H9 (cell line): ENCODE results near the gene PFDN4. TPM values are rescaled to one million over a fixed set of nuclear protein-coding genes. Genes with fewer than 3 reads are reported as not detected.
"Not testable (repeated sequence)": the region's sequence is repeated elsewhere in the genome, so short reads cannot be mapped to it uniquely, and the experiment has no call there.

Experiments used
- DNase-seq: peaks from one replicate; pipeline ENCODE4 v3.0.0-alpha.2; 2017
- H2AFZ ChIP-seq: one replicate; pipeline ENCODE4 v1.6.1; 2013; ENCODE audit warnings: mild to moderate bottlenecking, low read length, control low read depth, moderate library complexity
- H2AK5ac ChIP-seq: 2 replicates; pipeline ENCODE4 v1.6.1; 2013; ENCODE audit warnings: low read length, control low read depth, mixed read lengths; ENCODE audit not compliant: insufficient read length
- H2BK120ac ChIP-seq: one replicate; pipeline ENCODE4 v1.6.1; 2013; ENCODE audit warnings: low read depth, mild to moderate bottlenecking, low read length, control low read depth, inconsistent platforms; ENCODE audit not compliant: poor library complexity, severe bottlenecking
- H2BK12ac ChIP-seq: 2 replicates; pipeline ENCODE4 v1.6.1; 2013; ENCODE audit warnings: low read length, control low read depth, mixed read lengths, low read depth; ENCODE audit not compliant: insufficient read length
- H2BK15ac ChIP-seq: 2 replicates; pipeline ENCODE4 v1.6.1; 2013; ENCODE audit warnings: low read depth, low read length, control low read depth
- H2BK20ac ChIP-seq: one replicate; pipeline ENCODE4 v1.6.1; 2013; ENCODE audit warnings: low read depth, mild to moderate bottlenecking, low read length, control low read depth, inconsistent platforms; ENCODE audit not compliant: poor library complexity, severe bottlenecking
- H2BK5ac ChIP-seq: 2 replicates; pipeline ENCODE4 v1.6.1; 2013; ENCODE audit warnings: low read length, control low read depth, mixed read lengths; ENCODE audit not compliant: insufficient read length
- H3K14ac ChIP-seq: 2 replicates; pipeline ENCODE4 v1.6.1; 2013; ENCODE audit warnings: low read length, control low read depth; ENCODE audit not compliant: insufficient read depth
- H3K18ac ChIP-seq: 2 replicates; pipeline ENCODE4 v1.6.1; 2013; ENCODE audit warnings: low read depth, mild to moderate bottlenecking, mixed read lengths, low read length, control low read depth; ENCODE audit not compliant: insufficient read length
- H3K23ac ChIP-seq: 2 replicates; pipeline ENCODE4 v1.6.1; 2013; ENCODE audit warnings: low read length, control low read depth, mixed read lengths, low read depth; ENCODE audit not compliant: insufficient read length
- H3K23me2 ChIP-seq: 2 replicates; pipeline ENCODE4 v1.6.1; 2013; ENCODE audit warnings: low read depth, mild to moderate bottlenecking, mixed read lengths, low read length, control low read depth; ENCODE audit not compliant: insufficient read length, poor library complexity, severe bottlenecking
- H3K27ac ChIP-seq: 2 replicates; pipeline ENCODE4 v1.5.1; 2013; ENCODE audit warnings: low read length, control low read depth, mixed read lengths, low read depth; ENCODE audit not compliant: insufficient read length
- H3K27me3 ChIP-seq: 2 replicates; pipeline ENCODE4 v1.6.1; 2013; ENCODE audit warnings: low read length, control low read depth, inconsistent platforms; ENCODE audit not compliant: insufficient read depth
- H3K4ac ChIP-seq: 2 replicates; pipeline ENCODE4 v1.6.1; 2013; ENCODE audit warnings: low read depth, mild to moderate bottlenecking, control low read depth, inconsistent platforms, low read length, moderate library complexity
- H3K4me1 ChIP-seq: 2 replicates; pipeline ENCODE4 v1.6.1; 2013; ENCODE audit warnings: low read length, control low read depth, inconsistent platforms; ENCODE audit not compliant: insufficient read depth
- H3K4me2 ChIP-seq: 2 replicates; pipeline ENCODE4 v1.6.1; 2013; ENCODE audit warnings: low read length, control low read depth, mixed read lengths; ENCODE audit not compliant: insufficient read length, insufficient read depth
- H3K56ac ChIP-seq: 2 replicates; pipeline ENCODE4 v1.6.1; 2013; ENCODE audit warnings: low read depth, mild to moderate bottlenecking, mixed read lengths, low read length, control low read depth; ENCODE audit not compliant: insufficient read length
- H3K79me1 ChIP-seq: 2 replicates; pipeline ENCODE4 v1.6.1; 2013; ENCODE audit warnings: low read depth, mild to moderate bottlenecking, moderate library complexity, low read length, control low read depth, inconsistent platforms; ENCODE audit not compliant: insufficient read depth, poor library complexity, severe bottlenecking
- H3K79me2 ChIP-seq: 2 replicates; pipeline ENCODE4 v1.6.1; 2013; ENCODE audit warnings: low read length, control low read depth, inconsistent platforms; ENCODE audit not compliant: insufficient read depth
- H3K9ac ChIP-seq: 2 replicates; pipeline ENCODE4 v1.6.1; 2013; ENCODE audit warnings: low read length, control low read depth, mixed read lengths; ENCODE audit not compliant: insufficient read length; ENCODE audit errors: extremely low read depth
- H3K9me3 ChIP-seq: one replicate; pipeline ENCODE4 v1.6.1; 2013; ENCODE audit warnings: low read depth, low read length, inconsistent platforms; ENCODE audit not compliant: control insufficient read depth
- H3T11ph ChIP-seq: one replicate; pipeline ENCODE4 v1.6.1; 2013; ENCODE audit warnings: mild to moderate bottlenecking, low read length, control low read depth, inconsistent platforms
- H4K20me1 ChIP-seq: one replicate; pipeline ENCODE4 v1.6.1; 2013; ENCODE audit not compliant: control insufficient read depth, insufficient read length, insufficient read depth
- H4K5ac ChIP-seq: 2 replicates; pipeline ENCODE4 v1.6.1; 2013; ENCODE audit warnings: low read depth, mild to moderate bottlenecking, mixed read lengths, low read length, control low read depth; ENCODE audit not compliant: insufficient read length
- H4K8ac ChIP-seq: replicated peaks from 2 replicates; pipeline ENCODE4 v1.6.1; 2013; ENCODE audit warnings: low read length, control low read depth, mixed read lengths, low read depth; ENCODE audit not compliant: insufficient read length
- H4K91ac ChIP-seq: 2 replicates; pipeline ENCODE4 v1.6.1; 2013; ENCODE audit warnings: low read depth, mild to moderate bottlenecking, moderate library complexity, mixed read lengths, low read length, control low read depth; ENCODE audit not compliant: insufficient read length
- H3K27ac Mint-ChIP-seq, 3 experiments: 2 replicates in 2 of 3; 3 replicates in 1 of 3; pipeline ENCODE4 v1.8.0; 2020 to 2021; ENCODE audit warnings: mixed read lengths in 3 of 3, mild to moderate bottlenecking in 1 of 3, moderate library complexity in 1 of 3
- H3K27me3 Mint-ChIP-seq: 2 replicates; pipeline ENCODE4 v1.8.0; 2021; ENCODE audit warnings: low read depth, mild to moderate bottlenecking, moderate library complexity, mixed read lengths
- H3K36me3 Mint-ChIP-seq, 3 experiments: 2 replicates in 2 of 3; 3 replicates in 1 of 3; pipeline ENCODE4 v1.8.0; 2020 to 2021; ENCODE audit warnings: low read depth in 3 of 3, mixed read lengths in 3 of 3; ENCODE audit not compliant: insufficient read depth in 1 of 3
- H3K4me1 Mint-ChIP-seq, 2 experiments: 2 replicates each; pipeline ENCODE4 v1.8.0; 2020; ENCODE audit warnings: mixed read lengths in 2 of 2
- H3K4me3 Mint-ChIP-seq, 2 experiments: 2 replicates in 1 of 2; 3 replicates in 1 of 2; pipeline ENCODE4 v1.8.0; 2020 to 2021; ENCODE audit warnings: mild to moderate bottlenecking in 2 of 2, mixed read lengths in 2 of 2, moderate library complexity in 1 of 2
- H3K9me3 Mint-ChIP-seq, 2 experiments: 2 replicates in 1 of 2; 3 replicates in 1 of 2; pipeline ENCODE4 v1.8.0; 2020; ENCODE audit warnings: mild to moderate bottlenecking in 2 of 2, mixed read lengths in 2 of 2, moderate library complexity in 1 of 2
- CTCF ChIP-seq: fragments of 200-600 bp; sonication (generic); conservative IDR thresholded peaks from 3 replicates; pipeline ENCODE4 v1.8.0; 2021; ENCODE audit warnings: antibody characterized with exemption, mild to moderate bottlenecking
- WGBS: extraction: QIAGEN DNeasy Blood & Tissue Kit; methylation state at CpG from one replicate; pipeline ENCODE4 v1.1.7; 2013; ENCODE audit warnings: missing lambda C conversion rate, low lambda C conversion rate, mixed read lengths; ENCODE audit not compliant: insufficient read length; ENCODE audit errors: extremely low coverage; 5-methylcytosine and 5-hydroxymethylcytosine counted together
- total RNA-seq: library from RNA; stranded (reverse); gene quantifications from 2 replicates; pipeline ENCODE4 v1.2.1, GENCODE V29; 2021

Gene PFDN4
- total RNA-seq, 1 experiment from 2014 or later: 73.6 TPM

- H3K27me3 Mint-ChIP-seq: no peaks in the 10 kb centered on the region
- Histone ChIP-seq H3K79me1 (no peaks in the 10 kb centered on the region), H2BK12ac (no peak overlapping the region), H3K23ac (no peak overlapping the region), H2BK15ac (no peak overlapping the region), H2AK5ac (no peak overlapping the region), H2AFZ (no peak overlapping the region), H3K4me2 (no peak overlapping the region), H4K91ac (no peak overlapping the region), H3K79me2 (no peaks in the 10 kb centered on the region), H3K27me3 (no peaks in the 10 kb centered on the region), H3K27ac (no peak overlapping the region), H2BK20ac (no peak overlapping the region), H3K4ac (no peak overlapping the region), H4K8ac (no peak overlapping the region), H3K23me2 (no peaks in the 10 kb centered on the region), H3K14ac (no peak overlapping the region), H4K5ac (no peak overlapping the region), H3K9ac (no peak overlapping the region), H3K4me1 (peaks cover 5% of the 10 kb centered on the region; the same call in 1 of the 2 replicates), H3K56ac (no peak overlapping the region), H2BK5ac (no peak overlapping the region), H3T11ph (no peak overlapping the region), H2BK120ac (no peak overlapping the region), H3K9me3 (no peaks in the 10 kb centered on the region), H3K18ac (no peak overlapping the region), H4K20me1 (no peaks in the 10 kb centered on the region)
- H3K27ac Mint-ChIP-seq: 0 out of 7 replicates have a peak overlapping the region, but pooled peaks of 1 of the 3 experiments have one; percentile 39
- DNase-seq: no peak
- H3K4me1 Mint-ChIP-seq: peaks cover 14 to 18% of the 10 kb centered on the region in 2 experiments
- no CpG with 5 or more reads among the region's 4 CpGs for WGBS
- no peaks in the 10 kb centered on the region for H3K9me3 Mint-ChIP-seq
- H3K36me3 Mint-ChIP-seq: no peaks in the 10 kb centered on the region
- H3K4me3 Mint-ChIP-seq: no peak overlapping the region
- TF ChIP-seq CTCF: no peak
These were observed 55.3 kb downstream of the PFDN4 start for GRCh38 chr20:54263116-54263690.

GRCh38 chr20:54265791-54266190 is 57.9 kb downstream of the PFDN4 start:
- not testable (repeated sequence) for H2AK5ac ChIP-seq, H2BK120ac ChIP-seq, H3K27me3 ChIP-seq, H3K4ac ChIP-seq, H2AFZ ChIP-seq, H3K4me2 ChIP-seq, H4K91ac ChIP-seq, H3K36me3 Mint-ChIP-seq, H3T11ph ChIP-seq, H3K9me3 Mint-ChIP-seq, H2BK15ac ChIP-seq, H3K4me3 Mint-ChIP-seq, H4K8ac ChIP-seq, H3K9ac ChIP-seq, H3K23ac ChIP-seq, H3K23me2 ChIP-seq, H3K4me1 ChIP-seq, H3K27ac ChIP-seq, H4K5ac ChIP-seq, H3K14ac ChIP-seq, H2BK5ac ChIP-seq, H2BK12ac ChIP-seq, H3K9me3 ChIP-seq, H4K20me1 ChIP-seq, DNase-seq, H3K56ac ChIP-seq, H3K27me3 Mint-ChIP-seq, H2BK20ac ChIP-seq, H3K18ac ChIP-seq, H3K79me1 ChIP-seq, H3K79me2 ChIP-seq, H3K27ac Mint-ChIP-seq
- peaks cover 27 to 29% of the 10 kb centered on the region in 2 experiments for H3K4me1 Mint-ChIP-seq
- WGBS: no CpG with 5 or more reads among the region's 6 CpGs
